NCI-H1694 (cell line): ENCODE measurements around the gene TMEM150C.
"Not testable (repeated sequence)": the region's sequence is repeated elsewhere in the genome, so short reads cannot be mapped to it uniquely, and the experiment has no call there.

Experiments
- DNase-seq: peaks from one replicate; lab custom pipeline; 2025; lab: John Stamatoyannopoulos, UW

The TMEM150C gene

DNA sequence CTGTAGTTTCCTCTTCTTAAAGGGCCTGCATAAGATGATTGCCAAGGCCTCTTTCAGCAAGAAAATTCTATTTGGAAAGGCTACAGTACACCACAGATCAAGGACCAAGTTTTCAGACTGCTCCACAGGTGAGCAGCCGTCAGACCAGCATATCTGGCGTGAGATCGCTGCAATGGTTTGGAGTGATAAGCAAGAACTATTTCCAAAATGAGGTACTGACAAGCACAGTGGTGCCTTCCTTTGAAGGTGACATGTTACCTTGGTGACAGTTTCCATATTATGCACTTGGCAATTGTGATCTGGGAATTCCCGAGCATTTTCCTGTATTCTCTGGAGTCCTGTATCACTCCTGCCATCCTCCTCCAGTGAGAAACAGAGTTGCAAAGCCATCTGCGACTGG lies 7.3 kb upstream of the TMEM150C start:
- no peak for DNase-seq

DNA sequence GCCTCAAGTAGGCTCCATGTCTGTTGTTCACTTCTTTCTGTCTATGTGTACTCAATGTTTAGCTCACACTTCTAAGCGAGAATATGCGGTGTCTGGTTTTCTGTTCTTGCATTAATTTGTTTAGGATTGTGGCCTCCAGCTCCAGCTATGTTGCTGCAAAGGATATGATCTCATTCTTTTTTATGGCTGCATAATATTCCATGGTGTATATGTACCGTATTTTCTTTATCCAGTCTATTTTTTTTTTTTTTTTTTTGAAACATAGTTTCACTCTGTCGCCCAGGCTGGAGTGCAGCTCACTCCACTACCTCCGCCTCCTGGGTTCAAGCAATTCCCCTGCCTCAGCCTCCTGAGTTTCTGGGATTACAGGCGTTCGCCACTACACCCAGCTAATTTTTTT lies 5.7 kb upstream of the TMEM150C start:
- DNase-seq = no peak

DNA sequence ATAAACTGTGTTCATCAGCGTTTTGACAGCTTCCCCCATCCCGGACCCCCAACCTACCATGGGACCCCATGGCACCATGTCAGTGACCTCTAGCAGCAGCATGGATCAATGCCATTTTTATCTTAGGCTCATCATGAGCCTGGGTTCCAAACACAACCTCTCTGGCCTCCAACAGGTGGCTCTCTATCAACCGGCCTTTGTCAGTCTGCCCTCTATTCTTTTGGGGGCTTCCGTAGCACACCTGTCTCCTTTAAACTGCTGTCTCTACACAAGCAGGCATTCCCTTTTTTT lies 721 bp upstream of the TMEM150C start:
- no peak for DNase-seq

DNA sequence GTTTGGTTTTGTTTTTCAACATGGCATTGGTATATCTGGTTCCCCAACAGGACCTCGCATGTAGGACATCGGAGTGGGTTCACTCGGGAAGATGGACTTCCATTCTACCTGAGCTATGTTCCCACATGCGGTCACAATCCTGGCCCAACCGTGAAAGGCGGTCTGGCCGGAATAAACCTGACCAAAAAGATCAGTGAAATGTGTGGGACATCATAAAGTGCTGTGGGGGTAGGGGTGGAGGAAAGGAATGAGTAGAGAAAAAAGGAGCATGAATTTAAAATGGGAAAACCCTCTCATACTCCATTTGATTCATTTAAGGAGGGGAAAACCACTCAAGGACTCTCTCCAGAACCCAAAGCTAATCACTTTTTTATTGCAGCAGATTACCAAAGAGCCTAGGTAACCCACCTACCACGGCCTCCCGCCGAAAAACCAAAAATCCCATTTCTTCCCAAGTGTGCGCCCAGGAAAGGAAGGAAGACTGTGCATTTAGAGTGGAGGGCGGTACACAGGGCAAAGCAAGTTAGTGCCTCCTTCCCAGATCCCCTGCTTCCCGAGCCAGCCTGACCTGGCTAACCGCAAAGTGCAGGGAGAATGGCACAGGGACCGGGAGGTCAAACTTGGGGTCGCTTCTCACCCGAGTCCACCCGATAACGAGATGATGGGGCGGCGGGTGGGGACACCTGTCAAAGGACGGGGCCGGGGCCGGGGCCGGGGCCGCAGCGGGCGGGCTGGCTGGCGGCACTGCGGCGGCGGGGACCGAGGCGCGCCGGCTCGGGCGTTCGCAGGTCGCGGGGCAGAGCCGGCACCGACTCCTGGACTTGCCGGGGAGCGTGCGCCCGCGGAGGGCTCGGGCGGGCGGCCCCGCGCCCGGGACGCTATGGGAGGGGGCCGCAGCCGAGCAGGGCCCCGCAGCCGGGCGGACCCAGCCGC lies 669 bp downstream of the TMEM150C start:
- no peak for DNase-seq

DNA sequence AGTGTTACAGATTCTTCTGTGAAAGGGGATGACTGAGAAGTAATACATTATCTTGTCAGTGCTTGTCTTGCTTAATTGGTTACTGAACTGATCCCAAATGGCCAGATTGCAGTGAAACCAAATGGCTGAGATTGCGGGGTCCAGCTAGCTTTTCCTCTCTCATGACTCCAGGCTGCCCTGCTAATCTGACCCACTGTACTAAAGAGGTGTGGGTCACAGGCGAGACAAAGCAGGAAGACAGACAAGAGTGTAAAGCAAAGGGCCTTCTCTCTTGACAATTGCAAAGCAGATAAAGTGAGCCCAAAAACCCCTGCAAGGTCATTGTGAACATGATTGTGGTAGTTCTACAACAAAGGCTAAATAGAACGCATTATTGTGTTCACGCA lies 2.1 kb downstream of the TMEM150C start:
- DNase-seq = no peak

DNA sequence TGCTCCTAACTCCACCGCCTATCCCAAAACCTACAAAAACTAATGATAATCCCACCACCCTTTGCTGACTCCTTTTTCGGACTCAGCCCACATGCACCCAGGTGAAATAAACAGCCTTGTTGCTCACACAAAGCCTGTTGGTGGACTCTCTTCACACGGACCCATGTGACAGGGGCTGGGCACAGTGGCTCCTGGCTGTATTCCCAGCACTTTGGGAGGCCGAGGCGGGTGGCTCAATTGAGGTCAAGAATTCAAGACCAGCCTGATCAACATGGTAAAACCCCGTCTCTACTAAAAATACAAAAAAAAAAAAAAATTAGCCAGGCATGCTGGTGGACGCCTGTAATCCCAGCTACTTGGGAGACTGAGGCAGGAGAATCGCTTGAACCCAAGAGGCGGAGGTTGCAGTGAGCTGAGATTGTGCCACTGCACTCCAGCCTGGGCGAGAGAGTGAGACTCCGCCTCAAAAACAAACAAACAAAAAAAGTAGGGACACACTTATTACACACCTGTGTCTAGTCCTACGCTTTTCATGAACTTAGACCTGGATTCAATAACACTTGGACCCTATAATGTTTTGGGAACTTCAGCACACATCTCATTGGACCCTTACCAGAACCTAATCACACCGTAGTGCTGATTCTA lies 2.6 kb downstream of the TMEM150C start:
- not testable (repeated sequence) for DNase-seq

DNA sequence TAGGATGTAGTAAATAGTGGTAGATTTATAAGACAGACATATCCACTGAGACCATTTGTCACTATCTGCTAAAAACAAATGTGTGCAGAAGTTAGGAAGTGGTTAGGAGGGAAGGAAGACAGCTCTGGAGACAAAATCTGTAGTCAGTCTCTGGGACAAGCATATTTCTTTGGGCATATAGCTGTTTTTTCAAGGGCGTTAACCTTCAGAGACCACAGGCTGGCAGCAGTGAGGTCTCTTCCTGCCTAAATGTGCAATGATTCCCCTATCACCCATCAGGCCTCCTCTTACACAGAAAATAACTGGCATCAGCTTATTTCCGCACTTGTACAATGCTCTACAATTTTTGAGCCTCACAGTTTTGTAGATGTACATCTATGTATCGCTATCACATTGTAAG lies 6.5 kb downstream of the TMEM150C start:
- no peak for DNase-seq

DNA sequence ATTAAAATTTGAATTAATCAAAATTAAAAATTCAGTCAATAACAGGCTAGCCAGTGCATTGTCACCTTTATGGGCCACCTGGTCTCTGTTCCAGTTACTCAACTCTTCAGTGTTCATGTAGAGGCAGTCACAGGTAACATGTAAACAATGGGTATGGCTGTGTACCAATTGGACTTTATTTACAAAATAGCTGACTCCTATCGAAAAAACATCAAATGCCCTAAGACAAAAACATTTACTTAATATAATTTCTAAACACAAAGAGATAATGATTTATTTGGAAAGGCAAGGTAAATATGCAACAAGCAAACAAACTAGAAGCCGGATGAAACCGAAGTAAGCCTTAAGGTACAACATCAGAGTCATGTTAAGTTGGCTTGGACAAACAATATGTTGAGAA lies 8.8 kb downstream of the TMEM150C start:
- DNase-seq = no peak

DNA sequence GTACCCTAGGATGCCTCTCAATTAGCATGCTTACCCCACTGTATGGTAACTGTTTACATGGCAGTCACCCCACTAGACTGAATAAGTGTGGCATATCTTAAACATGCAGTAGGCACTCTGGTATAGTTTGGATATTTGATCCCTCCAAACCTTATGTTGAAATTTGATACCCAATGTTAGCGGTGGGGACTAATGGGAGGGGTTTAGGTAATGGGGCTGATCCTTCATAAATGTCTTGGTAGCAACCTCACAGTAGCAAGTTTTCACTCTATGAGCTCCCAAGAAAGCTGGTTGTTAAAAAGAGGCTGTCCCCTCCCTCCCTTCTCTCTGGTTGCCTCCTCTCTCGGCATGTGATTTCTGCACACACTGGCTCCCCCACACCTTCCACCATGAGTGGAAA lies 10.1 kb downstream of the TMEM150C start:
- no peak for DNase-seq

DNA sequence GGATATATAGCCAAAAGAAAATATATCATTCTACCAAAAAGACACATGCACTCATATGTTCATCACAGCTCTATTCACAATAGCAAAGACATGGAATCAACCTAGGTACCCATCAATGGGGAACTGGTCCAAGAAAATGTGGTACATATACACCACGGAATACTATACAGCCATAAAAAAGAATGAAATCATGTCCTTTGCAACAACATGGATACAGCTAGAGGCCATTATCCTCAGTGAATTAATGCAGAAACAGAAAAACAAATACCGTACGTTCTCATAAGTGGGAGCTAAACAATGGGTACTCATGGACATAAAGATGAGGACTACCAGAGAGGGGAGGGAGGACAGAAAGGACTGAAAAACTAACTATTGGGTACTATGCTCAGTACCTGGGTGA lies 13.9 kb downstream of the TMEM150C start:
- not testable (repeated sequence) for DNase-seq

DNA sequence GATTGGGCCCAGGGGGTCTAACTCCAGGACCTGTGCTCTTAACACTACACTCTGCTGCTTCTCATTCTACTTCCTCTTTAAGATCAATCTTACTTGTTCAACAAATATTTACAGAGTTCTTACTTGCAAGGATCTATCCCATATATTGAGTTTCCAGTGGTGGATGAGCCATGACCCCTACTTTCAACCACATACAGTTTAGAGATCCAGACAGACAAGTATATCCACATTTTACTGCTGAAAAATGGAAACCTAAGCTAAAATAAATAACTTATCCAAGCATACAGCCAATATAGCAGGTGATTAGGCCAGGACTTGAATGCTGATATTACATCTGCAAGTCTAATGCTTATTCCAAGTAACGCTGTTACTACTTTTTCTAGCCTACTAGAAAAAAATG lies 18.7 kb downstream of the TMEM150C start:
- DNase-seq = no peak

DNA sequence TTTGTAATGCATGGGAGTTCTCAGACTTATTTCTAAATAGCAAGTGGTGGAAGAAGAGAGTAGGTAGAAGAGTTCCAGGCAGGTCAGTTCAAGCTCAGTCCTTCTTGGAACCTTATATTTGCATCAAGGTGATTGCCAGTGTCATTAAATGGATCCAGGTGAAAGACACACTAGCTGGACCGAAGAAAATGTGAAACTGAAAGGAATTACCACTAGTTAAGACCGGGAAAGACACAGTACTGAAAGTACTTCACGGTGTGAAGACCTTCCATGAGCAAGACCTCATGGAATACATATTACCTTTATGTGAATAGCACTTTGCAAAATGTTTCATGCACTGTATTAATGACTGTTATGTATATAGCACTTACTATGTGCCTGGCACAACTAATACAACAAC lies 19.1 kb downstream of the TMEM150C start:
- no peak for DNase-seq

DNA sequence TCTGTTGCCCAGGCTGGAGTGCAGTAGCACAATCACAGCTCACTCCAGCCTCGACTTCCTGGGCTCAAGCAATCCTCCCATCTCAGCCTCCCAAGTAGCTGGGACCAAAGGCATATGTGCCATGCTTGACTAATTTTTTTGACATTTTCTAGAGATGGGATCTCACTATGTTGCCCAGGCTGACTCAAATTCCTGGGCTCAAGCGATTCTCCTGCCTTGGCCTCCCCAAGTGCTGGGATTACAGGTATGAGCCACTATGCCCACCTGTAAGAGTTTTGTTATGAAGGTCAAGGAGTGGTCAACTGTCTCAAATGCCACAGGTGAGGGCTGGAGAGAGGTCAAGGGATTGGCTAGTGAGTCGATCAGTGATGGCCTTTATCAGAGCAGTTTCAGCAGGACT lies 32.5 kb downstream of the TMEM150C start:
- DNase-seq = no peak

DNA sequence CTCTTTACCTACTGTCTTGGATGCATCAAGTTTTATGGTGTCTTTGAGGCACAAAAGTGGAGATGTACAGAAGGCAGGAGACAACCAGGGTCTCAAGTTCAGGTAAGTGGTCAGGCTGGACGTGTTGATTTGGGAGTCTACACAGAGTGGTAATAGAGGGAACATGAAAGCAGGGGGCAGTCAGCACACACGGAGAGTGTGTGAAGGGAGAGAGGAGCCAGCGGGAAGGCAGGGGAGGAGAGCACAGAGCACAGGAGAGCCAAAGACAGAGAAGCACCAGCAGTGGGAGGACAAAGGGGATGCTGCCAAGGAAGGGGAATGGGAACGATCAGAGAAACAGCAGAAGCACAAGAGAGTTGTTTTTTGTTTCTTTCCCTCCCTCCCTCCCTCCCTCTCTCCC lies 32.9 kb downstream of the TMEM150C start:
- DNase-seq = no peak

DNA sequence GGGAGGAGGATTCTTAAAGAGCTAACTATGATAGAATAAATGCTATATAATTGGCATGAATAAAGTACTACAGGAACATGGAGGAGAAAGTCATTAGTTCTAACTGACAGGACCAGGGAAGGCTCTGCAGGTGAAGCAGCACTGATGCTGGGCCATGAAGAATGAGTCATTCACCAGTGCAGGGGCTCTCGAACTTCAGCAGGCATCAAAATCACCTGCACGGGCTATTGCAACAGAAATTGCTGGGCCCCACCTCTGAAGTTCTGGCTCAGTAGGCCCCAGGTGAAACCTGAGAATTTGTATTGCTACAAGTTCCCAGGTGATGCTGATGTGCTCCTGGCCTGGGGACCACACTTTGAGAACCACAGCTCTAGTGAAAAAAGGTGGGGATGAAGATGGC lies 33.7 kb downstream of the TMEM150C start:
- no peak for DNase-seq

DNA sequence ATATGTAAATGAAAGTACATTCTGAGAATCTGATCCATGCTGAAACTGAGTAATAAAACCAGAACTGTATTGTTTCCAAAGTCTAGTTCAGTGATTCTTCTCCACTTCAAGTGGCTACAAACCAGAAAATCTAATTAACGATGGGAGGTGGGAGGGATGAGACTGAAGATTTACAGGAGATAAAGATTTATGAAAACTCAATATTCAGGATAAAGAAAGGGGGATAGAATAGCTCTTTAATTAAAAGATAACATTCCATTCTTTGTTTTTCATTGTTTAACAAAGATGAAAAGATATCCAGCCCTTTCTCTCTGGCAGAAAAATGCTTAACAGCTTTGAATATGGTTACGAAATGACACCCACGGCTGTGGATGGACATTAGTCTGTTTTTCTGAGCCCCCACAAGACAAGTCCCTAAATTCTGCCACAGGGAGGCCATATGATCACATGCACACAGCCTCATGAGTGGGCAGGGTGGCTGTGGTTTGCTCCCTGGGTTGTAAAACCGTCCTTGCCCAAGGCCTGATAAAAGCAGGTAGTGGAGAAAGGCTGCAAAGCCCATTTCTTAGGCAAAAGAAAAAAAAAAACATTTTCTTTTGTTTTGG lies 36.4 kb downstream of the TMEM150C start:
- DNase-seq = no peak

DNA sequence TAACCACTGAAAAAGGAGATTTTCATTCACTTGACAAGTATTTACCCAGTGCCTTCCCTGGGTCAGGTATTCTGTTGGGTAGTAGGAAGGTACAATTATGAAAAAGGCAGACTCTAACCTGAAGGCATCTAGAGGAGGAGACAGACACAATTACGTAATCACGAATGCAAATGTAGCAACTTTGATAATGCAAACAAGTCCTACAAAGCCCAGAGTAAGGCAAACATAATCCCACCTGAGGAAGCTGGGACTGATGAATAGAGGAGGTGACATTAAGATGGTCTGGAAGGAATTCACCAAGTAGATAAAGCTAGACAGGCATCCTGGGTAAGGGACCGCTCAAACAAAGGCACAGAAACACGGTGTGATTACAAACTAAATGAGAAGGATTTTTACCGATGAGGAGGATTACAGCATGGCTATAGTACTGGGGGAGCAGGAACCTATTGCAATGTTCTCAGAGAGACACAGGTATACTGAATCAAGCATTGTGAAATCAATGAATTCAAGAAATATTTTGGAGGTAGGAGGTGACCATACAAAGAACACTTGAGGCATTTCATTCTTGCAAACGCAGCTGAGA lies 37.1 kb downstream of the TMEM150C start:
- DNase-seq = no peak

DNA sequence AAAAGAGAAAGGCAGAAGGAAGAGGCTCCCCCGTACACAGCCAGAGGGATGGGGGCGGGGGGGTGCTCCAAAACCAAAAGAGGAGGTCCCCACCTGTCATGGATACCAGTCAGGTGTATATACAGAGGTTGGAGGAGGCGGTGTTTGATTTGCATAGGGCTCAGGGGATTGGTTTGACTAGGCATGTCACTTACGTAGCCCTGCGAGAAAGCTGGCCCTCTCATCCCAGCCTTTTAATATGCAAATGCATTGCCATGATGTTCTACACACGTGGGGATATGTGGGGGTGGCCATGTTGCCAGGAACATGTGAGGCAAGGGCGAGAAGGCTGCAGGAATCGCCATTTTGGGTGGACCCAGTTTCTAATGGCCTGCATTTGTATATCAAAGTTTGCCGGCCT lies 38.6 kb downstream of the TMEM150C start:
- DNase-seq = no peak

DNA sequence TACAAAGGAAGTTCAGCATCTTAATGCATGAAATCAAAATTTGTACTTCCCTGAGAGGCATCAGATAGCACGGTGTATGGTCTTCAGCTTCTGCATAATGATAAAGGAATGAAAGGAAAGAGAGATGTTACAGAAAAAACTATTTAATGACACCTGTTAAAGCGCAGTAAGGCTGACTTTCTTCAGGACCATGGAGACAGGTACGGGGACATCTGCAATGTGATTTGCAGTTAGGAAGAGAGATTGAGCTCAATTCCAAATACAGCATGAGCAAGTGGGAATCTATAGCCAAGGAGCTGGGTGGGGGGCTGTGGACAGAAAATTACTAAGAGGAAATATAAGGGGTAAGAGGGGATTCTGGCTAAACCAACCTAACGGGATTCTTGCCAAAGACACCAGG lies 39.3 kb downstream of the TMEM150C start:
- no peak for DNase-seq

DNA sequence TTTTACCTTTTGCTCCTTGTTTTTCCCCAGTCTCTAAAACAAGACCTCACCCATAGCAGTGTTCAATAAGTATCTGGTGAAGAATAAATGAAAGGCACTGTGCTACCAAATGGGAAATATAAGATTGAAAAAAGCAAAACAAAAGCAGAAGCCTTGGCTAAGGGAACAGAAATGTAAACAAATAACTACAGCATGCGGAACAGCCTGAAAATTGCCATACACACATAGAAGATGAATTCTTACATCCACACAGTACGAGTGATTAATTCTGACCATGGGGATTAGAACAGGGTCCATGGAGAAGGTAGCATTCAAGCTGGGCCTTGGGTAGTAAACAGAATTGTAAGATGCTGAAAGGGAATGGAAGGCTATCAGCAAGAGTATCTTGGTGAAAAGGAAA lies 40.5 kb downstream of the TMEM150C start:
- no peak for DNase-seq

DNA sequence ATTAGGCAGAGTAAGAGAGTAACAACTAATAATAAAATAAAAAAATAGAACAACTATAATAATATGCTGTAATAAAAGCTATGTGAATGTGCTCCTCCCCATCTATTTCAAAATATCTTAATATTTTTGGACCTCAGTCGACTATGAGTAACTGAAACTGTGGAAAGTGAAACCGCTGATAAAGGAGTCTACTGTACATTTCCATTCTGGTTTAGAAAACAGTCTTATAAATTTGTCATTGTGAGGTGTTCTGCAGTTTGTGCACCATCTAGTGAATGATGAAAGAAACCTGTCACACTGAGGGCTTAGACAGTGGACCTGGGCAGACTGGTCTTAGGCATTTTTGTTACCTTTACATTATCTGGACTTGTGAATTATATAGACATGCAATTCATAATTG lies 42.0 kb downstream of the TMEM150C start:
- DNase-seq = no peak

DNA sequence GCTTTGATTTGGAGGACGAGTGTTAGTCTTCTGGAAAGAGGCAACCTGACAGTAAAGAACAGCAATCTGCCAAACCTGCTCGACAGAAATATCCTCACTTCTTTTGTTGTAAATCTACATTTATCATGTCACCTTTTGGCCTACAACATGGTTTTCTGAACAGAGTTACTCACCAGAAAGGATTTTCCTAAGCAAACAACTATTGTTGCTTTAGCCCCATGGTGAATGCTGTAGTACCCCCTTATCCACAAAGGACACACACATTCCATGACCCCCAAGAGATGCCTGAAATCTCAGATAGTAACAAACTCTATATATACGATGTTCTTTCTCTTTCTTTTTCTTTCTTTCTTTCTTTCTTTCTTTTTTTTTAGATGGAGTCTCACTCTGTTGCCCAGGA lies 42.7 kb downstream of the TMEM150C start:
- no peak for DNase-seq

DNA sequence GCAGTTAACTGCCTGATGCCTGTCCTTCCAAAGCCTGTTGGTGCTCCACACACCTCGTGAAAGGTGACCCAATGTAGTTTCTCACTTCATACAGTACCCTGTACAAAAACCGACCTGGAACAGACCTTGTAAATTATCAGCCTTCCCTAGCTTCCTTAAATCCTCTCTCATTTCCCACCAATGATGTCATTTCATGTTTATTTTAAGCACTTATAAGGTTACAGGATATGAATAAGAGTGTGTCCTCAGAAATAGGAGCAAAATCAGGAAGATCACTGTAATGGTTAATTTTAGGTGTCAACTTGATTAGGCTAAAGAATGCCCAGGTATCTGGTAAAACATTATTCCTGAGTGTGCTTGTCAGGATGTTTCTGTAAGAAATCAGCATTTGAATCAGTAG lies 44.7 kb downstream of the TMEM150C start:
- no peak for DNase-seq
